ENCODE measurements around the gene DNAI1. TPM values are rescaled to one million over a fixed set of nuclear protein-coding genes. Genes with fewer than 3 reads are reported as not detected.

DNAI1 gene
- total and polyA plus RNA-seq, 10 of the 15 experiments (the other 5 are each of a cell fraction or from before 2014, with no cell fraction given), result not detected

GRCh38 chr9:34563262-34563661 is 104.7 kb downstream of the DNAI1 start (continued):
- TF ChIP-seq, protein P1, sequence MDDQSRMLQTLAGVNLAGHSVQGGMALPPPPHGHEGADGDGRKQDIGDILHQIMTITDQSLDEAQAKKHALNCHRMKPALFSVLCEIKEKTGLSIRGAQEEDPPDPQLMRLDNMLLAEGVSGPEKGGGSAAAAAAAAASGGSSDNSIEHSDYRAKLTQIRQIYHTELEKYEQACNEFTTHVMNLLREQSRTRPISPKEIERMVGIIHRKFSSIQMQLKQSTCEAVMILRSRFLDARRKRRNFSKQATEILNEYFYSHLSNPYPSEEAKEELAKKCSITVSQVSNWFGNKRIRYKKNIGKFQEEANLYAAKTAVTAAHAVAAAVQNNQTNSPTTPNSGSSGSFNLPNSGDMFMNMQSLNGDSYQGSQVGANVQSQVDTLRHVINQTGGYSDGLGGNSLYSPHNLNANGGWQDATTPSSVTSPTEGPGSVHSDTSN (IDR thresholded peaks at IDR 0.05; ENCODE audit: insufficient replicate concordance, low read depth, low read length), result no peak
- no peak for TF ChIP-seq POLR2AphosphoS5 (IDR thresholded peaks at IDR 0.05; ENCODE audit: low read length)

DNA sequence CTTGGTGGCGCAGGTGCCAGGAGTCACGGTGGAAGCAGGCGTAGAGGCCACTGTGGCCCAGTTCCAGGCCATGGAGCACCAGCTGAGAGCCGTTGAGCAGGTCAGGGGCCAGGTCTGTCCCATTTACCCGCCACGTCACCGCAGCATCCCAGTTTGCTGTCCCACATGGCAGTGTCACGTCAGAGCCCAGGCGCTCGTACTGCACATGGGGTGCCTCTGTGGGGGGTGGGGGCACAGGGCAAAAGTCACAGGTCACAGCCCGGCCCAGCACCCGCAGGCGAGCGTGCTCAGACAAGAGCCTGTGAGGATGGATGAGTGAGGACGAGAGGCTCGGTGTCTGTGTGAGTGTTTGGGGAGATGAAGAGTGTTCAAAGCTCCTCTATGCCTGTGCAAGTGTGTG is 106.0 kb downstream of the DNAI1 start:
- ATAC-seq (no peak), FAIRE-seq (no peak), DNase-seq (ENCODE audit: low read depth, low spot score) (no peak)
- H3K9ac ChIP-seq (ENCODE audit: control insufficient read depth, insufficient read depth, low read length), result no peak overlapping the region
- no peak overlapping the region for H3K4me3 ChIP-seq
- H3K27me3 ChIP-seq (replicated peaks in 1 of 2; ENCODE audit: control insufficient read depth in 2 of 2, insufficient read depth in 2 of 2, low read length in 1 of 2), result peaks cover 6 to 14% of the 10 kb centered on the region in 2 experiments
- no TSS peak for BruUV-seq (replicated peaks)
- no peak overlapping the region for H3K4me2 ChIP-seq (ENCODE audit: control insufficient read depth, insufficient read depth)
- no peak overlapping the region for H2AFZ ChIP-seq (ENCODE audit: control insufficient read depth, low read depth, low read length)
- H3K4me1 ChIP-seq (ENCODE audit: control insufficient read depth, insufficient read depth, low read length), result no peaks in the 10 kb centered on the region
- ChIA-PET SMC1A (ENCODE audit: uncharacterized antibody, unreplicated experiment) (no interaction called here), RAD21 (ENCODE audit: unreplicated experiment) (no interaction called here), POLR2A (no interaction called here), CTCF (interaction anchor here (1.2 kb wide), 1 partner anchor 17 kb away, joined by 3 read pairs; no protein-coding TSS in a partner anchor)
- no peak overlapping the region for H3K27ac ChIP-seq (ENCODE audit: control insufficient read depth, insufficient read depth)
- H3K79me2 ChIP-seq (ENCODE audit: control insufficient read depth, insufficient read depth, low read length), result no peaks in the 10 kb centered on the region
- H3K9me3 ChIP-seq (replicated peaks; ENCODE audit: control insufficient read depth, insufficient read depth, low read length), result peaks cover 6% of the 10 kb centered on the region; the same call in 2 of the 3 replicates
- peaks cover 3% of the 10 kb centered on the region; the same call in 1 of the 2 replicates for H4K20me1 ChIP-seq (ENCODE audit: control insufficient read depth, insufficient read depth)
- intact Hi-C loops (cut with micrococcal nuclease; ENCODE audit: unreplicated experiment) (no loop called here), in situ Hi-C loops (cut with MboI) (no loop called here)
- no peaks in the 10 kb centered on the region for H3K36me3 ChIP-seq (ENCODE audit: control insufficient read depth in 2 of 2, insufficient read depth in 2 of 2, low read length in 1 of 2)
- 62% methylated on average over 16 of the region's 16 CpGs for WGBS (ENCODE audit: insufficient coverage, insufficient replicate concordance, low lambda C conversion rate, missing lambda C conversion rate)
- TF ChIP-seq BACH1 (IDR thresholded peaks at IDR 0.05; ENCODE audit: borderline replicate concordance) (no peak), MYB (IDR thresholded peaks at IDR 0.05; ENCODE audit: borderline replicate concordance, low read depth, low read length) (no peak), JUND (IDR thresholded peaks at IDR 0.05; ENCODE audit: low read depth, low read length) (no peak), FOXM1 (IDR thresholded peaks at IDR 0.05; ENCODE audit: low read depth, low read length) (no peak), SREBF2 (IDR thresholded peaks at IDR 0.05; ENCODE audit: low read length) (no peak), ZNF217 (IDR thresholded peaks at IDR 0.05) (no peak), JUNB (IDR thresholded peaks at IDR 0.05) (no peak), KAT2A (conservative IDR thresholded peaks at IDR 0.05; ENCODE audit: control insufficient read depth, low read depth, low read length) (no peak), ZBTB33 (IDR thresholded peaks at IDR 0.05) (no peak), ZNF384 (IDR thresholded peaks at IDR 0.05; ENCODE audit: borderline replicate concordance, low read depth, low read length) (no peak)
- TF ChIP-seq, protein P2, sequence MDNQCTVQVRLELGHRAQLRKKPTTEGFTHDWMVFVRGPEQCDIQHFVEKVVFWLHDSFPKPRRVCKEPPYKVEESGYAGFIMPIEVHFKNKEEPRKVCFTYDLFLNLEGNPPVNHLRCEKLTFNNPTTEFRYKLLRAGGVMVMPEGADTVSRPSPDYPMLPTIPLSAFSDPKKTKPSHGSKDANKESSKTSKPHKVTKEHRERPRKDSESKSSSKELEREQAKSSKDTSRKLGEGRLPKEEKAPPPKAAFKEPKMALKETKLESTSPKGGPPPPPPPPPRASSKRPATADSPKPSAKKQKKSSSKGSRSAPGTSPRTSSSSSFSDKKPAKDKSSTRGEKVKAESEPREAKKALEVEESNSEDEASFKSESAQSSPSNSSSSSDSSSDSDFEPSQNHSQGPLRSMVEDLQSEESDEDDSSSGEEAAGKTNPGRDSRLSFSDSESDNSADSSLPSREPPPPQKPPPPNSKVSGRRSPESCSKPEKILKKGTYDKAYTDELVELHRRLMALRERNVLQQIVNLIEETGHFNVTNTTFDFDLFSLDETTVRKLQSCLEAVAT (IDR thresholded peaks at IDR 0.05), result no peak
- TF ChIP-seq, protein P3, sequence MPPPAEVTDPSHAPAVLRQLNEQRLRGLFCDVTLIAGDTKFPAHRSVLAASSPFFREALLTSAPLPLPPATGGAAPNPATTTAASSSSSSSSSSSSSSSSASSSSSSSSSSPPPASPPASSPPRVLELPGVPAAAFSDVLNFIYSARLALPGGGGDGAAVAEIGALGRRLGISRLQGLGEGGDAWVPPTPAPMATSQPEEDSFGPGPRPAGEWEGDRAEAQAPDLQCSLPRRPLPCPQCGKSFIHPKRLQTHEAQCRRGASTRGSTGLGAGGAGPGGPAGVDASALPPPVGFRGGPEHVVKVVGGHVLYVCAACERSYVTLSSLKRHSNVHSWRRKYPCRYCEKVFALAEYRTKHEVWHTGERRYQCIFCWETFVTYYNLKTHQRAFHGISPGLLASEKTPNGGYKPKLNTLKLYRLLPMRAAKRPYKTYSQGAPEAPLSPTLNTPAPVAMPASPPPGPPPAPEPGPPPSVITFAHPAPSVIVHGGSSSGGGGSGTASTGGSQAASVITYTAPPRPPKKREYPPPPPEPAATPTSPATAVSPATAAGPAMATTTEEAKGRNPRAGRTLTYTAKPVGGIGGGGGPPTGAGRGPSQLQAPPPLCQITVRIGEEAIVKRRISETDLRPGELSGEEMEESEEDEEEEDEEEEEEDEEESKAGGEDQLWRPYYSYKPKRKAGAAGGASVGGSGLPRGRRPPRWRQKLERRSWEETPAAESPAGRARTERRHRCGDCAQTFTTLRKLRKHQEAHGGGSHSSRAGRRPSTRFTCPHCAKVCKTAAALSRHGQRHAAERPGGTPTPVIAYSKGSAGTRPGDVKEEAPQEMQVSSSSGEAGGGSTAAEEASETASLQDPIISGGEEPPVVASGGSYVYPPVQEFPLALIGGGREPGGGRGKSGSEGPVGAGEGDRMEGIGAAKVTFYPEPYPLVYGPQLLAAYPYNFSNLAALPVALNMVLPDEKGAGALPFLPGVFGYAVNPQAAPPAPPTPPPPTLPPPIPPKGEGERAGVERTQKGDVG (CRISPR knock-in tag; IDR thresholded peaks at IDR 0.05), result no peak

Data from GM12878 (cell line).